K562 (cell line): ENCODE measurements around the gene ADAMTS7. TPM values are rescaled to one million over a fixed set of nuclear protein-coding genes. Genes with fewer than 3 reads are reported as not detected.
A peak's percentile ranks its signal among the peaks of the same experiment; 100 is the strongest.

Source experiments
- ARNT ChIP-seq, 2 experiments: fragments of 450-650 bp; IDR thresholded peaks; 2 replicates each; pipeline ENCODE4 v1.6.1; 2016; ENCODE audit warnings: mild to moderate bottlenecking in 1 of 2
- EP400 ChIP-seq: fragments of 450-650 bp; IDR thresholded peaks from 2 replicates; pipeline ENCODE4 v1.6.1; 2017; ENCODE audit warnings: antibody characterized with exemption, mild to moderate bottlenecking, moderate library complexity
- HMGN3 ChIP-seq: IDR thresholded peaks from 2 replicates; pipeline ENCODE4 v1.6.1; 2011; ENCODE audit warnings: borderline replicate concordance, low read depth, mild to moderate bottlenecking, mixed read lengths, low read length; ENCODE audit not compliant: insufficient read length; ENCODE audit errors: extremely low read depth
- MYNN ChIP-seq, 2 experiments: sonication (generic); formaldehyde crosslinking in 1 of 2; IDR thresholded peaks; 2 replicates each; pipeline versions ENCODE4 v1.5.0 to v1.6.1; 2016 to 2020; ENCODE audit warnings: antibody characterized with exemption in 1 of 2, missing genetic modification reagents in 1 of 2
- RCOR1 ChIP-seq, 2 experiments: IDR thresholded peaks; 2 replicates each; pipeline ENCODE4 v1.6.1; 2012; ENCODE audit warnings: low read depth in 2 of 2, low read length in 2 of 2, borderline replicate concordance in 1 of 2, improper control_type of control experiment in 1 of 2
- ZNF445 ChIP-seq: fragments of 250-450 bp; sonication (Bioruptor Pico); IDR thresholded peaks from 2 replicates; pipeline ENCODE4 v1.4.0; 2020; ENCODE audit warnings: low read depth, mild to moderate bottlenecking, moderate library complexity
- polyA plus RNA-seq, 8 experiments: library from polyadenylated mRNA; depleted of rRNA in 4 of 8; stranded (reverse) in 5 of 8; unstranded in 3 of 8; fragments of >200 nt; fragmentation: Nextera tagmentation in 2 of 8; fragmentation: Illumina TruSeq in 1 of 8; extraction: Ambion mirVana in 2 of 8; extraction: Trizol in 1 of 8; gene quantifications; 2 replicates each; pipeline versions ENCODE4 v1.2.1 to v1.2.3, GENCODE V29; 2011 to 2014; ENCODE audit warnings: inconsistent platforms in 1 of 8, missing spikeins in 1 of 8
- total RNA-seq, 7 experiments: library from RNA; depleted of rRNA in 6 of 7; stranded (reverse); fragments of >200 nt in 6 of 7; fragmentation: Illumina TruSeq in 2 of 7; extraction: Trizol in 2 of 7; gene quantifications; 2 replicates each; pipeline versions ENCODE4 v1.2.1 to v1.2.3, GENCODE V29; 2011 to 2021; ENCODE audit warnings: low replicate concordance in 1 of 7
- TF ChIP-seq, protein P1 (sequence below): fragments of 150-350 bp; IDR thresholded peaks from 2 replicates; pipeline ENCODE4 v1.6.1; 2014; ENCODE audit warnings: low read depth, mild to moderate bottlenecking, low read length, borderline replicate concordance
- TF ChIP-seq, protein P2 (sequence below): fragments of 250-450 bp; sonication (Bioruptor Pico); IDR thresholded peaks from 2 replicates; pipeline ENCODE4 v1.8.0; 2021; ENCODE audit warnings: borderline replicate concordance, mild to moderate bottlenecking, moderate library complexity; ENCODE audit not compliant: poor library complexity, severe bottlenecking
- TF ChIP-seq, protein P3 (sequence below): IDR thresholded peaks from 2 replicates; pipeline ENCODE4 v1.6.1; 2011; ENCODE audit warnings: borderline replicate concordance, low read depth, mild to moderate bottlenecking, moderate library complexity, low read length; ENCODE audit not compliant: insufficient read depth, poor library complexity, severe bottlenecking
- TF ChIP-seq, protein P4 (sequence below): fragments of 250-450 bp; sonication (Bioruptor Pico); IDR thresholded peaks from 2 replicates; pipeline ENCODE4 v1.5.0; 2020; ENCODE audit warnings: mild to moderate bottlenecking, borderline replicate concordance
- TF ChIP-seq, protein P5 (sequence below): fragments of 250-450 bp; sonication (Bioruptor Pico); IDR thresholded peaks from 2 replicates; pipeline ENCODE4 v1.5.0; 2021
- TF ChIP-seq, protein P6 (sequence below): sonication (generic); formaldehyde crosslinking; IDR thresholded peaks from 2 replicates; pipeline ENCODE4 v1.8.1; 2022; ENCODE audit warnings: missing genetic modification reagents
- TF ChIP-seq, protein P7 (sequence below): sonication (generic); formaldehyde crosslinking; IDR thresholded peaks from 2 replicates; pipeline ENCODE4 v1.9.0; 2022; ENCODE audit warnings: mild to moderate bottlenecking, missing genetic modification reagents

Gene ADAMTS7
- total and polyA plus RNA-seq, 9 of the 15 experiments (the other 6 are each of a cell fraction or from before 2014, with no cell fraction given), result 0.05 to 0.07 TPM; not detected in 7

DNA sequence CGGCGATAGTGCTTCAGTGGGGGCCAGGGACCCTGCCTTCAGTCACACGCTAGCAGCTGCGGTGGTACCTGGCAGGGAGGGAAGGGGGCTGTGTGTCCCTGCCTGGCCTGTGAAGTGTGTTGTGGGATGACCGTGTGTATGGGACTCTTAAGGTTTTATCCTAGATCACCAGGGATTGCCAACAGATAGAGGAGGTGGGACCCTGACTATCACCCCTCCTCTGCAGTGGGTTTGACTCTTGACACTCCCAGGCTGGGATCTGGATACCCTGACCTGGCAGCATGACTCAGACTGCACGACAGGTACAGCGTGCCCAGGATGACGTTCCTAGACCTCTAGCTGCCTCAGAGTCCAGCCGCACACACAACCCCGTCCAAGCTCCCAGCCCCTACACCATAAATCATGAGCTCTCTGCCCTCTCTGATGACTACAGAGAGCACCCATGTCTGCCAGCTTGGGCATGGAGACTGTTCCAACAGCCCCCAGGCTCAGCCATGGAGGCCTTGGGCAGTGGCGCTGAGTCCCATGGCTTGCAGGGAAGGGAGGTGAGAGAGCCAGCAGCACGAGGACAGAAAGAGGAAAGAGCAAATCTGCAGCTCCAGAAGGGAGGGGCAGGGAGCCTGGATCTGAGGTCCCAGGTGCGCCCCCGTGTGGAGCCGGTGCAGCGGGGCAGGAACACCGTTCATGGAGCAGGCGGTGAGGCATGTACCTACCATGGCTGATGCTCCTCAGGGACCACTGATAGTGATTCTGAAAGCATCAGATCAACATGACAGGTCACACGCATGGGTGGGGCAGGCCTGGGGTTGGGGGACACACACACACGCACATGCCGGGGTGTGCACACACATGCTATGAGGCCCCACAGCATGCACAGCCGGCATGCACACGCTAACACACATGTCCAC, 71.0 kb downstream of the ADAMTS7 start (continued):
- TF ChIP-seq, protein P1, sequence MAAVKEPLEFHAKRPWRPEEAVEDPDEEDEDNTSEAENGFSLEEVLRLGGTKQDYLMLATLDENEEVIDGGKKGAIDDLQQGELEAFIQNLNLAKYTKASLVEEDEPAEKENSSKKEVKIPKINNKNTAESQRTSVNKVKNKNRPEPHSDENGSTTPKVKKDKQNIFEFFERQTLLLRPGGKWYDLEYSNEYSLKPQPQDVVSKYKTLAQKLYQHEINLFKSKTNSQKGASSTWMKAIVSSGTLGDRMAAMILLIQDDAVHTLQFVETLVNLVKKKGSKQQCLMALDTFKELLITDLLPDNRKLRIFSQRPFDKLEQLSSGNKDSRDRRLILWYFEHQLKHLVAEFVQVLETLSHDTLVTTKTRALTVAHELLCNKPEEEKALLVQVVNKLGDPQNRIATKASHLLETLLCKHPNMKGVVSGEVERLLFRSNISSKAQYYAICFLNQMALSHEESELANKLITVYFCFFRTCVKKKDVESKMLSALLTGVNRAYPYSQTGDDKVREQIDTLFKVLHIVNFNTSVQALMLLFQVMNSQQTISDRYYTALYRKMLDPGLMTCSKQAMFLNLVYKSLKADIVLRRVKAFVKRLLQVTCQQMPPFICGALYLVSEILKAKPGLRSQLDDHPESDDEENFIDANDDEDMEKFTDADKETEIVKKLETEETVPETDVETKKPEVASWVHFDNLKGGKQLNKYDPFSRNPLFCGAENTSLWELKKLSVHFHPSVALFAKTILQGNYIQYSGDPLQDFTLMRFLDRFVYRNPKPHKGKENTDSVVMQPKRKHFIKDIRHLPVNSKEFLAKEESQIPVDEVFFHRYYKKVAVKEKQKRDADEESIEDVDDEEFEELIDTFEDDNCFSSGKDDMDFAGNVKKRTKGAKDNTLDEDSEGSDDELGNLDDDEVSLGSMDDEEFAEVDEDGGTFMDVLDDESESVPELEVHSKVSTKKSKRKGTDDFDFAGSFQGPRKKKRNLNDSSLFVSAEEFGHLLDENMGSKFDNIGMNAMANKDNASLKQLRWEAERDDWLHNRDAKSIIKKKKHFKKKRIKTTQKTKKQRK, result no peak
- TF ChIP-seq ARNT (IDR thresholded peaks at IDR 0.05) (no peak), EP400 (no peak), HMGN3 (no peak), MYNN (IDR thresholded peaks at IDR 0.05) (no peak), MYNN (CRISPR knock-in tag; IDR thresholded peaks at IDR 0.05) (no peak), ZNF445 (CRISPR knock-in tag) (no peak), RCOR1 (IDR thresholded peaks at IDR 0.05; ENCODE audit: borderline replicate concordance in 1 of 2, low read depth in 2 of 2, low read length in 2 of 2) (peak in 1 of 2 experiments; percentile 25; a peak in 1 of 4 replicates)
- TF ChIP-seq, protein P2, sequence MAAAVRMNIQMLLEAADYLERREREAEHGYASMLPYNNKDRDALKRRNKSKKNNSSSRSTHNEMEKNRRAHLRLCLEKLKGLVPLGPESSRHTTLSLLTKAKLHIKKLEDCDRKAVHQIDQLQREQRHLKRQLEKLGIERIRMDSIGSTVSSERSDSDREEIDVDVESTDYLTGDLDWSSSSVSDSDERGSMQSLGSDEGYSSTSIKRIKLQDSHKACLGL (CRISPR knock-in tag), result no peak
- TF ChIP-seq, protein P3, sequence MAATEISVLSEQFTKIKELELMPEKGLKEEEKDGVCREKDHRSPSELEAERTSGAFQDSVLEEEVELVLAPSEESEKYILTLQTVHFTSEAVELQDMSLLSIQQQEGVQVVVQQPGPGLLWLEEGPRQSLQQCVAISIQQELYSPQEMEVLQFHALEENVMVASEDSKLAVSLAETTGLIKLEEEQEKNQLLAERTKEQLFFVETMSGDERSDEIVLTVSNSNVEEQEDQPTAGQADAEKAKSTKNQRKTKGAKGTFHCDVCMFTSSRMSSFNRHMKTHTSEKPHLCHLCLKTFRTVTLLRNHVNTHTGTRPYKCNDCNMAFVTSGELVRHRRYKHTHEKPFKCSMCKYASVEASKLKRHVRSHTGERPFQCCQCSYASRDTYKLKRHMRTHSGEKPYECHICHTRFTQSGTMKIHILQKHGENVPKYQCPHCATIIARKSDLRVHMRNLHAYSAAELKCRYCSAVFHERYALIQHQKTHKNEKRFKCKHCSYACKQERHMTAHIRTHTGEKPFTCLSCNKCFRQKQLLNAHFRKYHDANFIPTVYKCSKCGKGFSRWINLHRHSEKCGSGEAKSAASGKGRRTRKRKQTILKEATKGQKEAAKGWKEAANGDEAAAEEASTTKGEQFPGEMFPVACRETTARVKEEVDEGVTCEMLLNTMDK, result peak; percentile 59
- TF ChIP-seq, protein P4, sequence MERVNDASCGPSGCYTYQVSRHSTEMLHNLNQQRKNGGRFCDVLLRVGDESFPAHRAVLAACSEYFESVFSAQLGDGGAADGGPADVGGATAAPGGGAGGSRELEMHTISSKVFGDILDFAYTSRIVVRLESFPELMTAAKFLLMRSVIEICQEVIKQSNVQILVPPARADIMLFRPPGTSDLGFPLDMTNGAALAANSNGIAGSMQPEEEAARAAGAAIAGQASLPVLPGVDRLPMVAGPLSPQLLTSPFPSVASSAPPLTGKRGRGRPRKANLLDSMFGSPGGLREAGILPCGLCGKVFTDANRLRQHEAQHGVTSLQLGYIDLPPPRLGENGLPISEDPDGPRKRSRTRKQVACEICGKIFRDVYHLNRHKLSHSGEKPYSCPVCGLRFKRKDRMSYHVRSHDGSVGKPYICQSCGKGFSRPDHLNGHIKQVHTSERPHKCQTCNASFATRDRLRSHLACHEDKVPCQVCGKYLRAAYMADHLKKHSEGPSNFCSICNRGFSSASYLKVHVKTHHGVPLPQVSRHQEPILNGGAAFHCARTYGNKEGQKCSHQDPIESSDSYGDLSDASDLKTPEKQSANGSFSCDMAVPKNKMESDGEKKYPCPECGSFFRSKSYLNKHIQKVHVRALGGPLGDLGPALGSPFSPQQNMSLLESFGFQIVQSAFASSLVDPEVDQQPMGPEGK, result no peak
- TF ChIP-seq, protein P5, sequence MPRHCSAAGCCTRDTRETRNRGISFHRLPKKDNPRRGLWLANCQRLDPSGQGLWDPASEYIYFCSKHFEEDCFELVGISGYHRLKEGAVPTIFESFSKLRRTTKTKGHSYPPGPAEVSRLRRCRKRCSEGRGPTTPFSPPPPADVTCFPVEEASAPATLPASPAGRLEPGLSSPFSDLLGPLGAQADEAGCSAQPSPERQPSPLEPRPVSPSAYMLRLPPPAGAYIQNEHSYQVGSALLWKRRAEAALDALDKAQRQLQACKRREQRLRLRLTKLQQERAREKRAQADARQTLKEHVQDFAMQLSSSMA (CRISPR knock-in tag), result no peak
- TF ChIP-seq, protein P6, sequence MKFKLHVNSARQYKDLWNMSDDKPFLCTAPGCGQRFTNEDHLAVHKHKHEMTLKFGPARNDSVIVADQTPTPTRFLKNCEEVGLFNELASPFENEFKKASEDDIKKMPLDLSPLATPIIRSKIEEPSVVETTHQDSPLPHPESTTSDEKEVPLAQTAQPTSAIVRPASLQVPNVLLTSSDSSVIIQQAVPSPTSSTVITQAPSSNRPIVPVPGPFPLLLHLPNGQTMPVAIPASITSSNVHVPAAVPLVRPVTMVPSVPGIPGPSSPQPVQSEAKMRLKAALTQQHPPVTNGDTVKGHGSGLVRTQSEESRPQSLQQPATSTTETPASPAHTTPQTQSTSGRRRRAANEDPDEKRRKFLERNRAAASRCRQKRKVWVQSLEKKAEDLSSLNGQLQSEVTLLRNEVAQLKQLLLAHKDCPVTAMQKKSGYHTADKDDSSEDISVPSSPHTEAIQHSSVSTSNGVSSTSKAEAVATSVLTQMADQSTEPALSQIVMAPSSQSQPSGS, result no peak
- TF ChIP-seq, protein P7, sequence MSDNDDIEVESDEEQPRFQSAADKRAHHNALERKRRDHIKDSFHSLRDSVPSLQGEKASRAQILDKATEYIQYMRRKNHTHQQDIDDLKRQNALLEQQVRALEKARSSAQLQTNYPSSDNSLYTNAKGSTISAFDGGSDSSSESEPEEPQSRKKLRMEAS (CRISPR knock-in tag), result peak; percentile 61
